ENCODE results near the gene SOX5. TPM values are rescaled to one million over a fixed set of nuclear protein-coding genes. Genes with fewer than 3 reads are reported as not detected.

The SOX5 gene
- total and polyA plus RNA-seq, 2 donors (not counting 1 experiment from before 2014, with no cell fraction given) = 9.2 to 32.0 TPM

DNA sequence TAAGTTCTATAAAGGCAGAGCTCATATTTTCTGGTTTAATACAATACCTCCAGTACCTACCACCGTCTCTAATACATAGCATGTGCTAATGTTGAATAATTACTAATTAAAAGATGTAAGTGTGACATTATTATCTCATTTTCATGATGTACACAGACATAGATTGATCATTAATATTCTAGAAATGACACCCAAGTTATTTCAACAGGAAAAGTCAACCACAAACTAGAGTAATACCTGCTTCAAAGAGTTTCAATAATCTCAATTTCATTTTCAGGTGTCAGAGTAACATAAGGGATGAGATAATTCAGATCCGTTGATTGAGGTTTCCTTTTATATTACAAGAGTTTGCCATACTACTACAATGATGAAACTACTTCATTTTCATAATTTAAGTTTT lies 388.9 kb downstream of the SOX5 start:
- Histone ChIP-seq H3K4me1 (ENCODE audit: control insufficient read depth, extremely low read depth, insufficient read depth, low read length) (no peaks in the 10 kb centered on the region), H2AFZ (ENCODE audit: low read length) (no peak overlapping the region), H3K36me3 (ENCODE audit: control insufficient read depth, insufficient read depth, low read length) (no peaks in the 10 kb centered on the region), H3K4me2 (ENCODE audit: extremely low read depth, insufficient read depth, low read length) (no peak overlapping the region), H3K79me2 (ENCODE audit: control insufficient read depth, insufficient read depth, low read length) (no peaks in the 10 kb centered on the region), H4K20me1 (ENCODE audit: control insufficient read depth, extremely low read depth, insufficient read depth, low read length) (no peaks in the 10 kb centered on the region), H3K27me3 (ENCODE audit: control insufficient read depth, insufficient read depth, low read length) (no peaks in the 10 kb centered on the region), H3K27ac (ENCODE audit: insufficient read depth, low read length) (no peak overlapping the region), H3K4me3 (replicated peaks in 1 of 4; ENCODE audit: control extremely low read depth in 1 of 4, insufficient read depth in 1 of 4, low read depth in 3 of 4, low read length in 4 of 4) (no peak overlapping the region), H3K9ac (ENCODE audit: insufficient read depth, low read length) (no peak overlapping the region), H3K9me3 (ENCODE audit: control insufficient read depth, insufficient read depth, low read depth, low read length) (no peaks in the 10 kb centered on the region)
- DNase-seq (ENCODE audit: low read depth in 2 of 2) = no peak
- TF ChIP-seq EZH2 (IDR thresholded peaks at IDR 0.05; ENCODE audit: low read length, missing control alignments) = no peak
- TF ChIP-seq, protein P1, sequence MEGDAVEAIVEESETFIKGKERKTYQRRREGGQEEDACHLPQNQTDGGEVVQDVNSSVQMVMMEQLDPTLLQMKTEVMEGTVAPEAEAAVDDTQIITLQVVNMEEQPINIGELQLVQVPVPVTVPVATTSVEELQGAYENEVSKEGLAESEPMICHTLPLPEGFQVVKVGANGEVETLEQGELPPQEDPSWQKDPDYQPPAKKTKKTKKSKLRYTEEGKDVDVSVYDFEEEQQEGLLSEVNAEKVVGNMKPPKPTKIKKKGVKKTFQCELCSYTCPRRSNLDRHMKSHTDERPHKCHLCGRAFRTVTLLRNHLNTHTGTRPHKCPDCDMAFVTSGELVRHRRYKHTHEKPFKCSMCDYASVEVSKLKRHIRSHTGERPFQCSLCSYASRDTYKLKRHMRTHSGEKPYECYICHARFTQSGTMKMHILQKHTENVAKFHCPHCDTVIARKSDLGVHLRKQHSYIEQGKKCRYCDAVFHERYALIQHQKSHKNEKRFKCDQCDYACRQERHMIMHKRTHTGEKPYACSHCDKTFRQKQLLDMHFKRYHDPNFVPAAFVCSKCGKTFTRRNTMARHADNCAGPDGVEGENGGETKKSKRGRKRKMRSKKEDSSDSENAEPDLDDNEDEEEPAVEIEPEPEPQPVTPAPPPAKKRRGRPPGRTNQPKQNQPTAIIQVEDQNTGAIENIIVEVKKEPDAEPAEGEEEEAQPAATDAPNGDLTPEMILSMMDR (conservative IDR thresholded peaks at IDR 0.05 in 1 of 2, IDR thresholded peaks at IDR 0.05 in 1 of 2; ENCODE audit: low read depth in 1 of 2, low read length in 2 of 2) = no peak

DNA sequence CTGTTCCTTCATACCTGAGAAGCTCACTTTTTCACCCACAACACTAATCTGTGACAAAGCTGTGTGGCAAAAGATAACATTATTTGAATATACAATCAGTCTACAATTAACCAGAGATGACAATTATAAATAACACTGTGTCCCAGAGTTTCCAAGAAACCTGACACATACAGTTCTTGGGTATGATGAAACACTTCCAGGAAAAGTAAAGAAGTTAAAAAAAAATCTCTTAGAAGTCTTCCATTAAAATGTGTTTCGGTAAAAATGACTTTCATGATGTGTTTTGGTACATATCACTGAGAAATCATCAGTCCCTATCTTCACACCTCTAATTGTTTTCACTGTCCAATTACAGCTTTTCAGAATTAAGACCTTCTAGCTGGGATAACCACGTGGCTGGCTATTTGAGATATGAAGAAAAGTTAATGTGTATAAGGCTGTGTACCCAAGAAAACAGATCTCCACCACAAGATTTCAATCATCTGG lies 390.2 kb downstream of the SOX5 start:
- H3K4me3 ChIP-seq (replicated peaks in 1 of 4; ENCODE audit: control extremely low read depth in 1 of 4, insufficient read depth in 1 of 4, low read depth in 3 of 4, low read length in 4 of 4) = no peak overlapping the region
- H3K9ac ChIP-seq (ENCODE audit: insufficient read depth, low read length) = no peak overlapping the region
- H3K4me2 ChIP-seq (ENCODE audit: extremely low read depth, insufficient read depth, low read length) = no peak overlapping the region
- TF ChIP-seq EZH2 (IDR thresholded peaks at IDR 0.05; ENCODE audit: low read length, missing control alignments) = no peak
- TF ChIP-seq, protein P1 (conservative IDR thresholded peaks at IDR 0.05 in 1 of 2, IDR thresholded peaks at IDR 0.05 in 1 of 2; ENCODE audit: low read depth in 1 of 2, low read length in 2 of 2) = no peak
- no peaks in the 10 kb centered on the region for H3K4me1 ChIP-seq (ENCODE audit: control insufficient read depth, extremely low read depth, insufficient read depth, low read length)
- H3K9me3 ChIP-seq (ENCODE audit: control insufficient read depth, insufficient read depth, low read depth, low read length) = no peaks in the 10 kb centered on the region
- no peaks in the 10 kb centered on the region for H3K79me2 ChIP-seq (ENCODE audit: control insufficient read depth, insufficient read depth, low read length)
- H3K27me3 ChIP-seq (ENCODE audit: control insufficient read depth, insufficient read depth, low read length) = no peaks in the 10 kb centered on the region
- H3K36me3 ChIP-seq (ENCODE audit: control insufficient read depth, insufficient read depth, low read length) = no peaks in the 10 kb centered on the region
- no peaks in the 10 kb centered on the region for H4K20me1 ChIP-seq (ENCODE audit: control insufficient read depth, extremely low read depth, insufficient read depth, low read length)
- peak in 1 of 2 donors; percentile 14 for DNase-seq (ENCODE audit: low read depth in 2 of 2)
- H3K27ac ChIP-seq (ENCODE audit: insufficient read depth, low read length) = no peak overlapping the region
- H2AFZ ChIP-seq (ENCODE audit: low read length) = no peak overlapping the region

DNA sequence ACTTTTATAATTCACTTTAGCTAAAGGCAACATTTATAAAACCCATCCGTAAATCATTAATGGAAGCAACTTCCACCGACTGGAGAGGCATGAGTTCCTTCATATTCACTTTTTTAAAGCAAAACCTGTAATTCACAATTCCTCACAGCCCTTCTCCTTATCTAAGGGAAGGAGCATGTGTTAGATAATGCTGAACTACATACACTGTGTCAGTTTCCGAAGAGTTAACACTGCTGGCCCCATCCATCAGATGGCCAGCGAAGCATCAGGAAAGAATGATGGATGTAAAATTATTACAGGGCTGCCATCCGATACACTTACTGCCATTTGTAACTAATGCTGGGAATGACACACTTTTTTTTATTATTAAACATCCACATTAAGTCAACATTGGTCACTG lies 392.8 kb downstream of the SOX5 start:
- Histone ChIP-seq H3K36me3 (ENCODE audit: control insufficient read depth, insufficient read depth, low read length) (no peaks in the 10 kb centered on the region), H3K27ac (ENCODE audit: insufficient read depth, low read length) (no peak overlapping the region), H3K4me2 (ENCODE audit: extremely low read depth, insufficient read depth, low read length) (no peak overlapping the region), H4K20me1 (ENCODE audit: control insufficient read depth, extremely low read depth, insufficient read depth, low read length) (no peaks in the 10 kb centered on the region), H3K9ac (ENCODE audit: insufficient read depth, low read length) (no peak overlapping the region), H2AFZ (ENCODE audit: low read length) (no peak overlapping the region), H3K4me3 (replicated peaks in 1 of 4; ENCODE audit: control extremely low read depth in 1 of 4, insufficient read depth in 1 of 4, low read depth in 3 of 4, low read length in 4 of 4) (no peak overlapping the region), H3K9me3 (ENCODE audit: control insufficient read depth, insufficient read depth, low read depth, low read length) (no peaks in the 10 kb centered on the region), H3K27me3 (ENCODE audit: control insufficient read depth, insufficient read depth, low read length) (no peaks in the 10 kb centered on the region), H3K4me1 (ENCODE audit: control insufficient read depth, extremely low read depth, insufficient read depth, low read length) (no peaks in the 10 kb centered on the region), H3K79me2 (ENCODE audit: control insufficient read depth, insufficient read depth, low read length) (no peaks in the 10 kb centered on the region)
- TF ChIP-seq, protein P1 (conservative IDR thresholded peaks at IDR 0.05 in 1 of 2, IDR thresholded peaks at IDR 0.05 in 1 of 2; ENCODE audit: low read depth in 1 of 2, low read length in 2 of 2) = no peak
- no peak for TF ChIP-seq EZH2 (IDR thresholded peaks at IDR 0.05; ENCODE audit: low read length, missing control alignments)
- DNase-seq (ENCODE audit: low read depth in 2 of 2) = no peak
